Uterus (tissue), 2 donors: ENCODE results near the gene KDM4C.

Experiments
- POLR2A ChIP-seq, 2 donors: fragments of 450-650 bp; IDR thresholded peaks; one replicate each; pipeline ENCODE4 v1.6.1; 2016; ENCODE audit warnings: antibody characterized with exemption in 2 of 2, mild to moderate bottlenecking in 1 of 2, moderate library complexity in 1 of 2
- TF ChIP-seq, protein P1 (sequence below), 4 experiments: fragments of 200-600 bp in 2 of 4; fragments of 450-650 bp in 2 of 4; sonication (generic) in 2 of 4; IDR thresholded peaks; one replicate each; pipeline ENCODE4 v1.5.1; 2016 to 2019; ENCODE audit warnings: antibody characterized with exemption in 4 of 4, mild to moderate bottlenecking in 2 of 4, moderate library complexity in 1 of 4

GRCh38 chr9:6711403-6711802, 46.4 kb upstream of the KDM4C start:
- TF ChIP-seq, protein P1, sequence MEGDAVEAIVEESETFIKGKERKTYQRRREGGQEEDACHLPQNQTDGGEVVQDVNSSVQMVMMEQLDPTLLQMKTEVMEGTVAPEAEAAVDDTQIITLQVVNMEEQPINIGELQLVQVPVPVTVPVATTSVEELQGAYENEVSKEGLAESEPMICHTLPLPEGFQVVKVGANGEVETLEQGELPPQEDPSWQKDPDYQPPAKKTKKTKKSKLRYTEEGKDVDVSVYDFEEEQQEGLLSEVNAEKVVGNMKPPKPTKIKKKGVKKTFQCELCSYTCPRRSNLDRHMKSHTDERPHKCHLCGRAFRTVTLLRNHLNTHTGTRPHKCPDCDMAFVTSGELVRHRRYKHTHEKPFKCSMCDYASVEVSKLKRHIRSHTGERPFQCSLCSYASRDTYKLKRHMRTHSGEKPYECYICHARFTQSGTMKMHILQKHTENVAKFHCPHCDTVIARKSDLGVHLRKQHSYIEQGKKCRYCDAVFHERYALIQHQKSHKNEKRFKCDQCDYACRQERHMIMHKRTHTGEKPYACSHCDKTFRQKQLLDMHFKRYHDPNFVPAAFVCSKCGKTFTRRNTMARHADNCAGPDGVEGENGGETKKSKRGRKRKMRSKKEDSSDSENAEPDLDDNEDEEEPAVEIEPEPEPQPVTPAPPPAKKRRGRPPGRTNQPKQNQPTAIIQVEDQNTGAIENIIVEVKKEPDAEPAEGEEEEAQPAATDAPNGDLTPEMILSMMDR (IDR thresholded peaks at IDR 0.05), result no peak
- TF ChIP-seq POLR2A (IDR thresholded peaks at IDR 0.05), result no peak
